K562 (cell line): ENCODE results near the gene RPS28. TPM values are rescaled to one million over a fixed set of nuclear protein-coding genes. Genes with fewer than 3 reads are reported as not detected.

Experiments
- ARID3A ChIP-seq: IDR thresholded peaks from 2 replicates; pipeline ENCODE4 v1.6.1; 2012; ENCODE audit warnings: low read depth, low read length, improper control_type of control experiment, borderline replicate concordance
- CBFA2T2 ChIP-seq: fragments of 450-650 bp; conservative IDR thresholded peaks from 2 replicates; pipeline ENCODE4 v1.6.1; 2017; ENCODE audit warnings: mild to moderate bottlenecking
- E2F6 ChIP-seq, 2 experiments: IDR thresholded peaks; 2 replicates each; pipeline ENCODE4 v1.6.1; 2011; ENCODE audit warnings: borderline replicate concordance in 1 of 2, control low read depth in 1 of 2, low read depth in 1 of 2, low read length in 1 of 2, mild to moderate bottlenecking in 1 of 2, mixed read lengths in 1 of 2, moderate library complexity in 1 of 2; ENCODE audit not compliant: insufficient read depth in 1 of 2, insufficient read length in 1 of 2, poor library complexity in 1 of 2, severe bottlenecking in 1 of 2; ENCODE audit errors: extremely low read depth in 1 of 2
- ETV5 ChIP-seq: sonication (generic); formaldehyde crosslinking; IDR thresholded peaks from 2 replicates; pipeline ENCODE4 v1.4.0; 2020; ENCODE audit warnings: low read depth, mild to moderate bottlenecking, missing genetic modification reagents
- FOXO4 ChIP-seq: fragments of 450-650 bp; formaldehyde crosslinking; IDR thresholded peaks from 2 replicates; pipeline ENCODE4 v1.4.0; 2020; ENCODE audit warnings: mild to moderate bottlenecking, moderate library complexity
- GABPB1 ChIP-seq: sonication (generic); formaldehyde crosslinking; IDR thresholded peaks from 2 replicates; pipeline ENCODE4 v1.8.0; 2022; ENCODE audit warnings: mild to moderate bottlenecking, missing genetic modification reagents
- HNRNPH1 ChIP-seq: fragments of 200-400 bp; formaldehyde crosslinking; optimal IDR thresholded peaks from 2 replicates; pipeline ENCODE3; 2017; ENCODE audit warnings: low read depth, mild to moderate bottlenecking, low read length, moderate library complexity
- KLF13 ChIP-seq: fragments of 450-650 bp; IDR thresholded peaks from 2 replicates; pipeline ENCODE4 v1.6.1; 2016; ENCODE audit warnings: missing genetic modification characterization, low read depth, mild to moderate bottlenecking, missing compliant biosample characterization, moderate library complexity, borderline replicate concordance
- KLF6 ChIP-seq: fragments of 250-450 bp; sonication (Bioruptor Pico); IDR thresholded peaks from 2 replicates; pipeline ENCODE4 v1.4.0; 2020; ENCODE audit warnings: mild to moderate bottlenecking, moderate library complexity, borderline replicate concordance
- MAFK ChIP-seq: IDR thresholded peaks from 2 replicates; pipeline ENCODE4 v1.6.1; 2011; ENCODE audit warnings: low read length, improper control_type of control experiment
- MLX ChIP-seq, 2 experiments: fragments of 450-650 bp in 1 of 2; sonication (generic) in 1 of 2; formaldehyde crosslinking; conservative IDR thresholded peaks; 2 replicates each; pipeline versions ENCODE4 v1.4.0 to v1.8.1; 2020 to 2022; ENCODE audit warnings: mild to moderate bottlenecking in 1 of 2, missing genetic modification reagents in 1 of 2
- NELFE ChIP-seq: IDR thresholded peaks from 2 replicates; pipeline ENCODE4 v1.6.1; 2011; ENCODE audit warnings: mild to moderate bottlenecking; ENCODE audit not compliant: insufficient read depth, insufficient read length
- PHF21A ChIP-seq: fragments of 450-650 bp; IDR thresholded peaks from 2 replicates; pipeline ENCODE4 v1.6.1; 2017; ENCODE audit warnings: low read depth, borderline replicate concordance
- POLR2A ChIP-seq: fragments of 450-650 bp; conservative IDR thresholded peaks from 2 replicates; pipeline ENCODE4 v1.6.1; 2016
- POU5F1 ChIP-seq: fragments of 150-350 bp; IDR thresholded peaks from 2 replicates; pipeline ENCODE4 v1.6.1; 2014; ENCODE audit warnings: borderline replicate concordance, low read length, low read depth, mild to moderate bottlenecking; ENCODE audit not compliant: partially characterized antibody
- STAG1 ChIP-seq: sonication (generic); formaldehyde crosslinking; IDR thresholded peaks from 2 replicates; pipeline ENCODE4 v1.5.0; 2020; ENCODE audit warnings: missing genetic modification reagents, borderline replicate concordance
- TOE1 ChIP-seq, 2 experiments: fragments of 450-650 bp in 1 of 2; sonication (generic) in 1 of 2; formaldehyde crosslinking in 1 of 2; IDR thresholded peaks; 2 replicates each; pipeline versions ENCODE4 v1.7.1 to v1.8.0; 2016 to 2022; ENCODE audit warnings: borderline replicate concordance in 2 of 2, mild to moderate bottlenecking in 2 of 2, antibody characterized with exemption in 1 of 2, inconsistent platforms in 1 of 2, low read depth in 1 of 2, missing genetic modification reagents in 1 of 2, moderate library complexity in 1 of 2
- ZNF217 ChIP-seq: sonication (generic); formaldehyde crosslinking; IDR thresholded peaks from 2 replicates; pipeline ENCODE4 v1.8.0; 2022; ENCODE audit warnings: mild to moderate bottlenecking, missing genetic modification reagents
- ZNF316 ChIP-seq: fragments of 450-650 bp; IDR thresholded peaks from 2 replicates; pipeline ENCODE4 v1.6.1; 2016
- polyA plus RNA-seq, 8 experiments: library from polyadenylated mRNA; depleted of rRNA in 4 of 8; stranded (reverse) in 5 of 8; unstranded in 3 of 8; fragments of >200 nt; fragmentation: Nextera tagmentation in 2 of 8; fragmentation: Illumina TruSeq in 1 of 8; extraction: Ambion mirVana in 2 of 8; extraction: Trizol in 1 of 8; gene quantifications; 2 replicates each; pipeline versions ENCODE4 v1.2.1 to v1.2.3, GENCODE V29; 2011 to 2014; ENCODE audit warnings: inconsistent platforms in 1 of 8, missing spikeins in 1 of 8
- total RNA-seq, 7 experiments: library from RNA; depleted of rRNA in 6 of 7; stranded (reverse); fragments of >200 nt in 6 of 7; fragmentation: Illumina TruSeq in 2 of 7; extraction: Trizol in 2 of 7; gene quantifications; 2 replicates each; pipeline versions ENCODE4 v1.2.1 to v1.2.3, GENCODE V29; 2011 to 2021; ENCODE audit warnings: low replicate concordance in 1 of 7

Gene RPS28
- total and polyA plus RNA-seq, 9 of the 15 experiments (the other 6 are each of a cell fraction or from before 2014, with no cell fraction given) = 165 to 2,827 (median 1,303) TPM

- peak; percentile 51; the same call in 1 of the 2 replicates for TF ChIP-seq ETV5 (CRISPR knock-in tag)
- no peak for TF ChIP-seq KLF6 (CRISPR knock-in tag)
- TF ChIP-seq ZNF217 (CRISPR knock-in tag) = no peak
- TF ChIP-seq ARID3A = no peak
- TF ChIP-seq TOE1 (IDR thresholded peaks at IDR 0.05; ENCODE audit: borderline replicate concordance) = peak; percentile 90
- peak; percentile 93 for TF ChIP-seq TOE1 (CRISPR knock-in tag; IDR thresholded peaks at IDR 0.05; ENCODE audit: borderline replicate concordance, low read depth)
- TF ChIP-seq CBFA2T2 = no peak
- 0 out of 2 replicates have a peak, but pooled peaks have one; percentile 36 for TF ChIP-seq ZNF316
- TF ChIP-seq NELFE = no peak
- TF ChIP-seq POU5F1 = no peak
- no peak for TF ChIP-seq HNRNPH1
- TF ChIP-seq E2F6 (IDR thresholded peaks at IDR 0.05; ENCODE audit: borderline replicate concordance in 1 of 2, extremely low read depth in 1 of 2, insufficient read depth in 1 of 2, insufficient read length in 1 of 2, low read depth in 1 of 2, low read length in 1 of 2, poor library complexity in 1 of 2, severe bottlenecking in 1 of 2) = peak; percentile 95 to 96
- TF ChIP-seq MAFK = peak; percentile 91
- peak; percentile 78 for TF ChIP-seq GABPB1
- peak; percentile 91 for TF ChIP-seq KLF13
- TF ChIP-seq PHF21A = no peak
- no peak for TF ChIP-seq FOXO4 (CRISPR knock-in tag)
- TF ChIP-seq STAG1 (CRISPR knock-in tag) = 0 out of 2 replicates have a peak, but pooled peaks have one; percentile 43
- TF ChIP-seq MLX (CRISPR knock-in tag; conservative IDR thresholded peaks at IDR 0.05) = peak in 1 of 2 experiments; percentile 86; a peak in 1 of 4 replicates
- peak; percentile 90 for TF ChIP-seq POLR2A
Observed at GRCh38 chr19:8307965-8308866, 13.1 kb upstream of the RPS28 start, which contains the start of gene CD320 (continued).
